Measurements from ENCODE around the gene CNP.
"Not testable (repeated sequence)": the region's sequence is repeated elsewhere in the genome, so short reads cannot be mapped to it uniquely, and the experiment has no call there.

Gene CNP

DNA sequence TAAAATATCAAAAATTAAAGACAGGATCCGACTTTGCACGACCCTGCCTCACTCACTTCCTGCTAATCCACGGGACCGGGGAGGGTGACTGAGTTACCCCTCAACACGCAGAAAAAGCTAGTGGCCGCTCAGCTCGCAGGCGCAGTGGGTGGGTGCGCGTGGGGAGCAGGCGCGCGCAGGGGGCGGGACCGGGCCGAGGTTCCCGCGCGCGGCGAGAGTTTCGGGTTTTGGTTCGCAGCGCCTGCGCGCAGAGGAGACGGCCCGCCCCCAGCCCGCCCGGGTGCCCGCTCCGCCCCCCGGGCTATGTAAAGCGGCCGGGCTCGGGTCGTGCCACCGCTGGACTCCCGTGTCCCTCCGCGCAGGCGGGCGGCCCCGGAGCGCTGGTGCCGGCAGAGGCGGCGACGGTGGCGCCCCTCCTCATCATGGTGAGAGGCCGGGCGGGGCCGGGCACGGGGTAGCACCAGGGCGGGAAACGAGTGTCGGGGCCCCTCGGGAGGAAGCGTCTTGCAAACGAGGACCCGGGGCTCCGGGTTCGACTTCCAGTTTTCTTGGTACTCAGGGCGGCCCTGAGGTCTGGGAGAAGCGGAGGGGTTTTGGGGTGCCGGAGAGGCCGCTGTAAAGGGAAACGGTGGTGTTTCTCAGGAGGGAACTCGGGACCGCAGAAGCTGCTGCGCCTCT lies at the start of gene CNP:
Gene CNP, plus strand, starts transcription at position 333 of the 678 bp plus-strand sequence. Its CDS starts 90 bp downstream, at position 423.
- peak; percentile 84 for DNase-seq

DNA sequence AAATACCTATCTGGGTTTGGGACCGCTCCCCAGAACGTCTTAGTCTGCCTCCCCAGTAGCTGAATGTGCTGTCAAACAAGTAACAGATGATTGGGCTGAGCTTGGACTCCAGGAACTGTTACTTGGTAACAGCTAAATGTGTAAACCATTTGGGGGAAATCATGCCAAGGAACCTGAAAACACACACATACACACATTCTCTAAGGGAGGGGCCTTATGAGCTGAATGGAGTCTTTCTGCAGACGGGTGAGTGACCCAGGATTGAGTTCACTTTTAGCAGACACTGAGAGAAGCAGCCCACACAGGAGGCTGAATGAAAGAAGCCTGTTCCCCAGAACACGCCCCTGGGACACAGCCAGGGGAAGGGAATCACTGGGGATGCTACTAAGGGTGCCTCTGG lies 49.4 kb upstream of the CNP start:
- no peak for DNase-seq

DNA sequence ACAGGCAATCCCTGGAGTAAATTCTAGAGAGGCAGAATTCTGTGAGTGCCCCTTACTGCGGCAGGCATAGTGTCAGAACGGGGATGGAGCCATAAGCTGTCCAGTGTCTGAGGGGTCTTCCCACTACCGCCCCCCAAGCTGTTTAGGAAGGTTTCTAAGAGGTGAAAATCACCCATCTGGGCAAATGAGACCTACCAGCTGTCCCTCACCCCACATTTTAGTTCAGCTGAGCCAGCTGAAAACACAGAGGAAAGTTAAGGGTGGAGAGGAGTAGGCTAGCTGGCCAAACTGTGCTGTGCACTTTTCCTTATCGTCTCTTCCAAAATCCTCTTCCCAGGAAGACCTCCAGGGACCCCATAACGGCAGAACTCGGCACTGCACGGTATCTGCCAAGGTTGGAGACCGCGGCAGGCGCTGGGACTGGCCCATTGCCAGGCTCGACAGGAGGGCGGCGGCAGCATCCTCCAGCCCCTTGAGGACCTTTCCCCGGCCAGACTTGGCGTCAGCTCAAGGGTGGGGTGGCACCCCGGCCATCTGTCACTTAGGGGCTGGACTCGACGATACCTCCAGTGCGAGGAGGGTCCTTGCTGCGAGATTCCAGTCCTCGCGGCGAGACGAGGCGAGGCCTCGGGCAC lies 48.8 kb upstream of the CNP start:
- no peak for DNase-seq

DNA sequence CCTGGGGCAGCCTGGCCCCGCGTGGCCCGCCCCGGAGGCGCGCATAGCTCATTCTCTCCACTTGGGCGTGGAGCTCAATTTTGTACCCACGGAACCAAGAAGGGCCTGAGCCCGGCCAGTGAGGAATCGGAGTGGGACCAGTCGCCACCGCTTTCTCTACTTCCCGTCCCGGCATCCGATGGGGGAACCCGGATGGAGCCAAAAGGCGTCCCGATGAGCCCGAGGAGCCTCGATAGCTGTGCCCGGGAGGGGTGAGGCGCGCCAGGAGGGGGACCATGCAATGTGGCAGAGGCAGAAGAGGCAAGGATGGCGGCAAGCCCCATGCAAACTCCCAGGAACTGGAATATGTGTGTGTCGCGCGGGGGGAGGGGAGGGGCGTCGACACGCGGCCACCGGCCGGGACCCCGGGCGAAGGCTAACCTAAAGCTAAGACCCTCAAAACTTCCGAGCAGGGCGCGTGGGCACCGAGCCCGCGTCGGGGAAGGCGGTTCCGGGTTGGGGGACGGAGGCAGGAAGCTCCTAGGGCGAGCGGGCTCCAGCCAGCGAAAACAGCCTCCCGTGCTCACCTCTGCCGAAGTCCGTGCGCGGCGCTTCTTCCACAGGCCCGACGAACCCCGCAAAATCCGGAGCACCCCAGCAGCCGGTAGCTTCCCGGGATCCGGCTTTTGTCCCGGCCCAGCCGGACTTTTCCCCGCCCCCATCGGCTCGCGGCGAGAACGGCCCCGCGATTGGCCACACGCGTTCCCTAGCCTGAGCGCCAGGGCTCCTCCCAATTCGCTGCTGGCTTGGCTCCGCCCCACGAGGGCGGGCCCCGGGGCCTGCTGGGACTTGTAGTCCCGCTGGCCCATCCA lies 48.1 kb upstream of the CNP start, which contains the start of gene ACLY:
Gene ACLY, minus strand, starts transcription at position 638 of the 851 bp plus-strand sequence. CDS start 5,078 bp downstream, outside the sequence.
- DNase-seq: peak; percentile 91

DNA sequence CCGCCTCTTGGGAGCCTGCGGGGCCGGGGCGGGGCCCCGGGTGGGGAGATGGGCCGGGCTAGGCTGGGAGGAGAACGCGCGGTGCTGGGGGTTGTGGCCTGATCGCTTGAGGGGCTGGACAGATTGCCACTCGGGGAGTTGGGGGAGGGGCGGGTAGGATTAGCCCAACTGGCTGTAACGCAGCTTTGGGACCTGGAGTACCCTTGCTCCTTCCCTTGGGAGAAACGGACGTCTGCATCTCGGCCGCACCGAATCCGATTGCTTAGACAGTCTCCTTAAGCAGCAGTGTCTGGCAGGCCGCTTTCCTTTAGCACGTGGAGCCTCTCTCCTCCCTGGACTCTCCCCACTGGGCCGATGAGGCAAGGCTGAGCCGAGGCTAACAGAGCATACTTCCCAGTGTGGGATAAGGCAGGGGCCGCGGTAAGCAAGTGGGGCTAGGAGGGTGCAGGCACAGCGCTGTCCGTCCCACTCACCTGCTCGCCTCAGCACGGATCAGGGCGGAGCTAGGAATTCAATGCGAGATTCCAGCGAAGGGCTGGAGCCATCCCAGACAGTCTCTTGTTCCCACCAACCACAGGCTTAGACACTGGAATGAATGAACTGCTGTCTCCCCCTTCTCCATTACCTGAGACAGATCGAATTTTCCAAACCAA lies 47.3 kb upstream of the CNP start:
- no peak for DNase-seq

DNA sequence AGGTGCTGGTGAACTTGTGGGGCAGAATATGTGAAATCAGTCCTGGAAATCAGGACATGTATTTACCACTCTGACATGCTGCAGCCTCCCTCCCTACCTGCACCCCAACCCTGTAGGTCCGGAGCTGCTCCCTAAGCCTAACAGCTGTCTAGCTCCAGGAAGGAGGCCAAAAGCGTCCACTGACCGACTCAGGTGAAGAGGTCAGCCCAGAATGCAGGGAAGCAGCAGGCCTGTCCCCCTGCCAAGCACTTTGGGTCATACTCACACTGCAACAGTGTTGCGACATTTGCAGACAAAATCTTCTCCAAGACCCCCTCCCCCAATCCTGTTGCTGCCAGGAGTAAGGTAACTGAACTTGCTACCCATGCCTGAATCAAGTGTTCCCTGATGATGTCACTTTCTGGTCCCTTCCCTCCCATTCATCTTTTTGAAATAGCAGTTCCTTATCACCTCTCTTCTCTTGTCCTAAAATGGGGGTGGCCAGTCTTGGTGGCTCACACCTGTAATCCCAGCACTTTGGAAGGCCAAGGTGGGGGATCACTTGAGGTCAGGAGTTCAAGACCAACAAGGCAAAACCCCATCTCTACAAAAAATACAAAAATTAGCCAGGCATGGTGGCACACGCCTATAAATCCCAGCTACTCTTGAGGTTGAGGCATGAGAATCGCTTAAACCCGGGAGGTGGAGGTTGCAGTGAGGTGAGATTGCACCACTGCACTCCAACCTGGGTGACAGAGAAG lies 46.6 kb upstream of the CNP start:
- DNase-seq: no peak

DNA sequence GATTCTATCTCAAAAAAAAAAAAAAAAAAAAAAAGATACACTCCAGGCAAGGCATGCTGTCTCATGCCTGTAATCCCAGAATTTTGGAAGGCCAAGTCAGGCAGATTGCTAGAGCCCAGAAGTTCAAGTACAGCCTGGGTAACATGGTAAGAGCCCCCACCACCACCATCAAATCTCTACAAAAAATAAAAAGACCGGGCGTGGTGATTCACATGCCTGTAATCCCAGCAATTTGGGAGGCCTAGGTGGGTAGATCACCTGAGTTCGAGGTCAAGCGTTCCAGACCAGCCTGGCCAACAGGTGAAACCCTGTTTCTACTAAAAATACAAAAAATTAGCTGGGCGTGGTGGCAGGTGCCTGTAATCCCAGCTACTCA lies 46.0 kb upstream of the CNP start:
- DNase-seq: no peak

DNA sequence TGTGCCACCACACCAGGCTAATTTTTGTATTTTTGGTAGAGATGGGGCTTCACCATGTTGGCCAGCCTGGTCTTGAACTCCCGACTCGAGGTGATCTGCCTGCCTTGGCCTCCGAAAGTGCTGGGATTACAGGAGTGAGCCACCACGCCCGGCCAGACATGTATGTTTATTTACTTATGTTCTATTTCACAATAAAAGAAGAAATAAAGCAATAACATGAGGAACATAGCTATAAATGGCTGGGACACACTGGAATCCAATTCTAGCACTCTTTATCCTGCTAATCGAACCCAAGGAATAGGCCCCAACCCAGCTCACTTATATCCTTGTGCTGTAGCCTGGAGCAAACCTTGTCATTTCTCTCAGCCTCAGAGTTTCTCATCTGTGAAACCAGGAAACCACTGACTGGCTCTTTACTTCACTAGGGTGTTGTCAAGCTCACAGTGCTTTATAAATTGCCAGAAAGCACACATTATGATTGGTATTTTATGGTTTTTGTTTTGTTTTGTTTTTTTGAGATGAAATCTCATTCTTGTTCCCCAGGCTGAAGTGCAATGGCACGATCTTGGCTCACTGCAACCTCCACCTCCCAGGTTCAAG lies 40.5 kb upstream of the CNP start:
- DNase-seq: no peak

DNA sequence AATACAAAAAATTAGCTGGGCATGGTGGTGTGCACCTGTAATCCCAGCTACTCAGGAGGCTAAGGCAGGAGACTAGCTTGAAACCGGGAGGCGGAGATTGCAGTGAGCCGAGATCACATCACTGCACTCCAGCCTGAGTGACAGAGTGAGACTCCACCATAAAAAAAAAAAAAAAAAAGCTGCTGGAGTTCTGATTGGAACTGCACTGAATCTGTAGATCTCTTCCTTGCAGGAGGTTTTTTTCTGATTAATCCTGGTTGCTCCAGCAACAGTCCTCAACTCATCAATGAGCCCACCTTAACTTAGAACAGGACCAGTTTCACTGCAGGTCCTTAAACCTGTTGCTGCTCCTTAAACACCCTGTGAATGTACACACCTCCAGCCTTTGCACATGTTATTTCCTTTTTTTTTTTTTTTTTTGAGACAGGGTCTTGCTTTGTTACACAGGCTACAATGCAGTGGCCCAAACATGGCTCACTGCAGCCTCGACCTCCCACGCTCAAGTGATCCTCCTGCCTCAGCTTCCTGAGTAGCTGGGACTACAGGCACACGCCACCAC lies 37.8 kb upstream of the CNP start:
- DNase-seq: no peak

DNA sequence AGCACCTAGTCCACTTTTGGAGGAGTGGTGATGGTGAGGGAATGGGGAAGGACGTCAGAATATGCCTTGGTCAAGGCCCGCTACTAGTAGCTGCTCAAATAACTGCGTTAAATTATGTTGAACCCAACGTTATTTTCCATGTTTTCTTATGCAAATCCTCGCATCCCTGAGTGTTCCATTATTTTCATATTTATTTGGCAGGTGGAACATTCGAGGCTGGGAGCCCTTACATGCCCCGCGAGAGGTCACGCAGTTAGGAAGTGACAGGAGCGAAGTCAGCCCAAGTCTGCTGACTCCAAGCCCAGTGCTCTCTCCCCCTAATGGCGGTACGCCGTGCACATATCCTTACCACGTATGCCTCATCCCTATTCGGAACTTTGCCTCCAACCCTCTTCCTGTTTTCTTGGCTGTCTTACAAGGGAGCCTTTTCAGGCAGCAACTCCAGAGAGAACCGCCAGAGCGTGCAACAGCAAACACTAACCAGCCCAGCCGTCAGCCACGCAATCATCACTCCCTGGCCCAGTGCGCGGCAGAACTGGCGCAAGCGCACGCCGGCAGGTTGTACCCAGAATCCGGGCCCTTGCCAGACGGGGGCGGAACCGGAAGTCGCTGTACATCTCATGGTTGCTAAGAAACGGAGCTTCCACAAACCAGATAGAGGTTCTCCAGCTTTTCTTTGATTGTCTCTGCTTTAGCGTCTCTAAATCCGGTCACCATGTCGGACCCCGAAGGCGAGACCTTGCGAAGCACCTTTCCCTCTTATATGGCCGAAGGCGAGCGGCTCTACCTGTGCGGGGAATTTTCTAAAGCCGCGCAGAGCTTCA lies 36.4 kb upstream of the CNP start, which contains the start of gene ODAD4:
Gene ODAD4, plus strand, starts transcription at position 609 of the 824 bp plus-strand sequence. Its CDS starts 107 bp downstream, at position 716.
- peak; percentile 88 for DNase-seq

DNA sequence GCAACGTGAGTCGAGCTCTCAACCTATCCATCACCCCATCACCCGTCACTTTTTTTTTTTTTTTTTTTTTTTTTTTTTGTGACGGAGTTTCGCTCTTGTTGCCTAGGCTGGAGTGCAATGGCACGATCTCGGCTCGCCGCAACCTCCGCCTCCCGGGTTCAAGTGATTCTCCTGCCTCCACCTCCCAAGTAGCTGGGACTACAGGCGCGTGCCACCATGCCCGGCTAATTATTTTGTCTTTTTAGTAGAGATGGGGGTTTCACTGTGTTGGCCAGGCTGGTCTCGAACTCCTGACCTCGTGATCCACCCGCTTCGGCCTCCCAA lies 35.8 kb upstream of the CNP start:
- not testable (repeated sequence) for DNase-seq

DNA sequence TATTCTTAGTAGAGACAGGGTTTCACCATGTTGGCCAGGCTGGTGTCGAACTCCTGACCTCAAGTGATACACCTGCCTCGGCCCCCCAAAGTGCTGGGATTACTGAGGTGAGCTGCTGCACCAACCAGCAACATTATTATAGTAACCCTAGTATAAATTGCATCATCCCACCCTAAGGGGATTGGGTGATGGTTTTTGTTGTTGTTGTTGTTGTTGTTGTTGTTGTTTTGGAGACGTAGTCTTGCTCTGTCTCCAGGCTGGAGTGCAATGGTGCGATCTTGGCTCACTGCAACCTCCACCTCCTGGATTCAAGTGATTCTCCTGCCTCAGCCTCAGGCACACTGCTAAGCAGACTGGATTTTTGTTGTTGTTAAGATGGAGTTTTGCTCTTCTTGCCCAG lies 34.9 kb upstream of the CNP start:
- not testable (repeated sequence) for DNase-seq

DNA sequence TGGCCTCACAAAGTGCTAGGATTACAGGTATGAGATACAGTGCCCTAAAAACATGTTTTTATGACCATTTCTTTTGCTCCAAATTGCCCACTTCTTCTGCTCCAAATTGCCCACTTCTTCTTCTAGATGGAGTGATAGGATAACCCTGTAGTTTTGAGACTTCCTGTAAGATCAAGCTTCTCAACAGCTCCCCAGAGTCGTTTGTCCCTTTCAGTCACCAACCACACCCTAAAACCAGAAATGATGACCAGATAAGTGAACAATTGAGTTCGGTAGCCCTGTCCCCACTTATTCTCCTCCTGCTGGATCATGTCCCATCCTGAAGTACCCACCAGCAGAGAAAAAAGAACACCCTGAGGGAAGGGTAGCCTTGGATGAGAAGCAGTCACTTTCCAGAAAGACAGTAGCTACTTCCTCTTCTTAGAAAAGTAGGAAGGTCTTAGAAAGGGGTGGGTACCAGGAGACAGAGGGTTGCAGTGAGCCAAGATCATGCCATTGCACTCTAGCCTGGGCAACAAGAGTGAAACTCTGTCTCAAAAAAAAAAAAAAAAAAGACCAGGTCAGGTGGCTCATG lies 33.7 kb upstream of the CNP start:
- DNase-seq: no peak

DNA sequence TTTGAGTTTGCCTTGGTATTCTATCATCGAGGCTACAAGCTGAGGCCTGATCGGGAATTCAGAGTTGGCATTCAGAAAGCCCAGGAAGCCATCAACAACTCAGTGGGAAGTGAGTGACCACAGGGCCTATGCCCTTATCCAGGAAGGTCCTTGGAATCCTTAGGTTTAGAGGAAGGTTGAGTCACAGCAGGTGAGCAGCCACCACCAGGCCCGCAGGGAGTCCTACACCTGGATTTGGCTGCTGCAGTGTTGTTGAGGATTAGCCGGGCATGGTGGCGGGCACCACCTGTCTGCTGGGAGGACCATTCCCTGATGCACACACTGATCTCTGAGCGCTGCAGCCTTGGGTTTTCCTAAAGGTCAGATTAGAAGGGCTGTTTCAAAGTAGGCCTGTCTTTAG lies 31.0 kb upstream of the CNP start:
- no peak for DNase-seq

DNA sequence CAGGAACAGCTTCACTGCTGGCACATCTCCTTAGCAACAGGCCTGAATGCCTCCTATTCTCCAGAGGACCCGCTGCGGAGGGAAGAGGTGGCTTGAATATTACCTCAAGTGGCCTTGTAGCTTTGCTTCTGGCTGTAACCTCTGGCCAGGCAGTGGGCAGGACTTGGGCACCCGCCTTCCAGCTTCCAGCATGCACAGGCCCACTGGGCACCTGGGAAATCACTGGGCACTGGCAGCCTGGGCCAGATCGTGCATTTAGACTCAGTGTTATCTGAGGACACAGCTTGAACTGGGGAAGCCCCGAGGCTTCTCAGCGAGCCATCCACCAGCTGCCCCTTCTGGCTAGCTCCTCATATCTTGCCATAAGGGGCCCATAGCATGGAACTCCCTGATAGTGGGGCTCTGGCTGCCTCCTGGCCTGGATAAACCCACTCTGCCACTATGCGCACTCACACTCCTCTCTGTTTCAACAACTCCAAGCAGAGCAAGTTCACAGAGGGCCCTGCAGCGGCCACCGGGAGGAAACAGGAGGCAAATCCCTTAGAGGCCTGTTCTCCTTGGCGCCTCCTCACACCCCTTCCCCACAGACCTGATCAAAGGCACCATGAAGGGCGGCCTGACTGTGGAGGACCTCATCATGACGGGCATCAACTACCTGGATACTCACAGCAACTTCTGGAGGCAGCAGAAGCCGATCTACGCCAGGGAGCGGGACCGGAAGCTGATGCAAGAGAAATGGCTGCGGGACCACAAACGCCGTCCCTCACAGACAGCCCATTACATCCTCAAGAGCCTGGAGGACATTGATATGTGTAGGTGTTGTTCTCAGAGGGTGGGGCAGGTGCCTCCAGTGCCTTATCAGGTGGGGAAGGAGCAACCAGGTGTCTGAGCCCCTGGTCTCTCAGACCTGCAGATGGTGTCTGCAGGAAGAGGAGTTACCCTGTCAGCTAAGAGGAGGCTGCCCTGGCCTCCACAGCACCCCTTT lies 28.3 kb upstream of the CNP start:
- DNase-seq: no peak

DNA sequence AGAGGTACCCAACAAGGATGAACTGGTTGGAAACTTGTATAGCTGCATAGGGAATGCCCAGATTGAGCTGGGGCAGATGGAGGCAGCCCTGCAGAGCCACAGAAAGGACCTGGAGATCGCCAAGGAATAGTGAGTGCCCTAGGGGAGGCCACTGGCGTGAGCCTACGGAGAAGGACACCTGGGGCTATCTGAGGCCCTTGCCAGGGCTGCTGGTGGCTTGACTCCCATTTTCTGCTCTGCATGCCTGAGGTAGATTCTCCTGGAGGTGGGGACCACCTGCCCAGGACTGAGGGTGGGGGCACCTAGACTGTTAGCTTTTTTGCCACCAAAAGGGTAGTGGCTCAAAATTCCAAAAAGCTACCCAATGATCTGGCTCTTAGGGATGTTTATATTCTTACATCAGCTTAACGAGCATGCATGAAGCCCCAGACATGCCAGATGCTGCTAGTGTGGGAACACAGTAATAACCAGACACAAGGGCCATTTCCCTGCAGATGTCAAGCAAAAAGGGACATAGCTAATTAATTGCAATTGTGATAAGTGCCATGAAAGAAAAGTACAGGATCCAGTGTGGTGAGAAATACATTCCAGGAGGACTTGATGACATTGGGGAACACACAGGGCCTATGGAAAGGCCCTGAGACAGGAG lies 27.4 kb upstream of the CNP start:
- DNase-seq: no peak

DNA sequence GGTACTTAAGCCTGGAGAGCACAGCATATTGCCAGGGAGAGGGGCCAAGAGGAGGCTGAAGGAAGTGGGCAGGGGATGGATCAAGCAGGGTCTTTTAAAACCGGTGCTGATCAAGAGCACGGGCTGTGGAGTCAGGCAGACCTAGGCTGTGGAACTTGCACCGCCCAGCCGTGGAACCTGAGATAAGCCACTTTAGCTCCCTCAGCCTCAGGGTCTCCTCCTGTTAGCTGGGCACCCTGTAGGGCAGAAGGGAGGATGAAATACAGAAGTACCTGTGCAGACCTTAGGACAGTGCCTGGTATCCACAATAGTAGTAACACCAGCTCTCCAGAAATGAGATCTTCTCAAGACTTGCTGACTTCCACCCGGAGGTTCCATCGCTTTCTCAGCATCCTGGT lies 26.9 kb upstream of the CNP start:
- no peak for DNase-seq

DNA sequence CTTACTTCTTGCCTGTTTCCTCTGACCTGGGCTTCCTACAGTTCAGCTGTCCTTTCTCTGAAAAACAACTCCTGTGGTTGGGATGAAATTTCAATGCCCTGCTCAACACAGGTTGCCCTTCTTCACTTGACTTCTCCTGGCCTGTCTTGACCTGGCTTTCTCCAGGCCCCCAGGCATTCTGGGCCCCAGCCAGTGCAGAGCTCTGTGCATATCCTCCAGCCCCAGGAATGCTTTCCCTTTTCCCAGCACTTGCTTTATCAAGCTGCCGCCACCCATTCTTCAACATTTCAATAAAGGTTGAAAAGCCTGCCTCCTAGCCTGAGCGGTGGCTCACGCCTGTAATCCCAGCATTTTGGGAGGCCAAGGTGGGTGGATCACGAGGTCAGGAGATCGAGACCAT lies 25.4 kb upstream of the CNP start:
- DNase-seq: no peak

Data from DMS153 (cell line).